DND-41 (cell line): Measurements from ENCODE around the gene AP1S3.

Experiments
- ATAC-seq: fragments of 200-7000 bp; cut with Tn5 transposase; 3 replicates; pipeline ENCODE4 v1.9.1; 2021; ENCODE audit warnings: low read depth; ENCODE audit not compliant: insufficient read depth
- DNase-seq: peaks from one replicate; pipeline ENCODE4 v3.0.0-alpha.2; 2020
- H2AFZ ChIP-seq: 2 replicates; pipeline ENCODE4 v1.6.0; 2012; ENCODE audit warnings: low read depth, low read length
- H3K27ac ChIP-seq: 2 replicates; pipeline ENCODE4 v1.5.1; 2012; ENCODE audit warnings: low read length, inconsistent platforms
- H3K27me3 ChIP-seq: fragments of 200-600 bp; sonication (generic); 2 replicates; pipeline ENCODE4 v1.6.0; 2012; ENCODE audit warnings: low read length, mild to moderate bottlenecking, inconsistent platforms; ENCODE audit not compliant: insufficient read depth, poor library complexity
- H3K36me3 ChIP-seq: 2 replicates; pipeline ENCODE4 v1.5.1; 2012; ENCODE audit warnings: low read length, inconsistent platforms; ENCODE audit not compliant: insufficient read depth
- H3K4me1 ChIP-seq: 2 replicates; pipeline ENCODE4 v1.5.1; 2012; ENCODE audit warnings: mild to moderate bottlenecking, low read length; ENCODE audit not compliant: insufficient read depth
- H3K4me2 ChIP-seq: 2 replicates; pipeline ENCODE4 v1.6.0; 2012; ENCODE audit warnings: mild to moderate bottlenecking, moderate library complexity, low read length, inconsistent platforms; ENCODE audit not compliant: insufficient read depth
- H3K4me3 ChIP-seq, 2 experiments: fragments of 200-600 bp in 1 of 2; shearing (Covaris generic) in 1 of 2; 2 replicates each; pipeline ENCODE4 v1.5.1; 2012 to 2016; ENCODE audit warnings: inconsistent platforms in 2 of 2, low read length in 2 of 2, mild to moderate bottlenecking in 2 of 2, low read depth in 1 of 2, moderate library complexity in 1 of 2
- H3K79me2 ChIP-seq: 2 replicates; pipeline ENCODE4 v1.6.0; 2012; ENCODE audit warnings: low read length, inconsistent platforms; ENCODE audit not compliant: insufficient read depth
- H3K9ac ChIP-seq: 2 replicates; pipeline ENCODE4 v1.6.0; 2012; ENCODE audit warnings: low read depth, mild to moderate bottlenecking, inconsistent platforms, low read length, moderate library complexity
- H3K9me3 ChIP-seq: 2 replicates; pipeline ENCODE4 v1.5.1; 2012; ENCODE audit warnings: low read length, moderate library complexity, mild to moderate bottlenecking, inconsistent platforms; ENCODE audit not compliant: insufficient read depth, severe bottlenecking
- H4K20me1 ChIP-seq: 2 replicates; pipeline ENCODE4 v1.6.0; 2012; ENCODE audit warnings: low read length; ENCODE audit not compliant: insufficient read depth
- EZH2 ChIP-seq: IDR thresholded peaks from 3 replicates; pipeline ENCODE4 v1.6.1; 2012; ENCODE audit warnings: borderline replicate concordance, low read depth, mild to moderate bottlenecking, moderate library complexity, low read length, inconsistent platforms; ENCODE audit not compliant: severe bottlenecking
- TF ChIP-seq, protein P1 (sequence below): IDR thresholded peaks from 2 replicates; pipeline ENCODE4 v1.5.1; 2012; ENCODE audit warnings: borderline replicate concordance, low read length, moderate library complexity, mild to moderate bottlenecking; ENCODE audit not compliant: poor library complexity, severe bottlenecking; ENCODE audit errors: extremely low read depth

Gene AP1S3

DNA sequence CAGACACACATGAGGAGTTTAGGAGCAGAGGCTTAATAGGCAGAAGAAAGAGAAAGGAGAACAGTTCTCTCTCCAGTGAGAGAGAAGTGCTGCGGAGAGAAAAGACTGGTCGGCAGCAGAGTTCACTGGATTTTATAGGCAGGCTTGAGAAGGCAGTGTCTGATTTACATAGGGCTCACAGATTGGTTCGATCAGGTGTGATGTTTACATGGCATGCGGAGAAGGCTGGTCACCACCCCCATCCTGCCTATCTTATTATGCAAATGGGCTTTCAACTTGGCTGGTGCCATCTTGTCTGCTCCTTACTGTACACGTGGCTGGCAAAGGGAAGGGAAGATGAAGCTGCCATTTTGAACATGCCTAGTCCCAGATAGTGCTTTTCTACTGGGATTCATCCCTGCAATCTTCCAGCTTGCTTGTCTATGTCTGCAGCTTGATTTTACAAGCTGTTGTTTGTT, 113.4 kb downstream of the AP1S3 start:
- ATAC-seq (no peak), DNase-seq (no peak)
- no peaks in the 10 kb centered on the region for H3K79me2 ChIP-seq
- H3K4me1 ChIP-seq: no peaks in the 10 kb centered on the region
- no peaks in the 10 kb centered on the region for H3K27me3 ChIP-seq
- H3K4me3 ChIP-seq: no peak overlapping the region
- no peak overlapping the region for H2AFZ ChIP-seq
- no peaks in the 10 kb centered on the region for H3K9me3 ChIP-seq
- no peak overlapping the region for H3K27ac ChIP-seq
- no peaks in the 10 kb centered on the region for H4K20me1 ChIP-seq
- H3K4me2 ChIP-seq: no peak overlapping the region
- no peaks in the 10 kb centered on the region for H3K36me3 ChIP-seq
- no peak overlapping the region for H3K9ac ChIP-seq
- TF ChIP-seq, protein P1, sequence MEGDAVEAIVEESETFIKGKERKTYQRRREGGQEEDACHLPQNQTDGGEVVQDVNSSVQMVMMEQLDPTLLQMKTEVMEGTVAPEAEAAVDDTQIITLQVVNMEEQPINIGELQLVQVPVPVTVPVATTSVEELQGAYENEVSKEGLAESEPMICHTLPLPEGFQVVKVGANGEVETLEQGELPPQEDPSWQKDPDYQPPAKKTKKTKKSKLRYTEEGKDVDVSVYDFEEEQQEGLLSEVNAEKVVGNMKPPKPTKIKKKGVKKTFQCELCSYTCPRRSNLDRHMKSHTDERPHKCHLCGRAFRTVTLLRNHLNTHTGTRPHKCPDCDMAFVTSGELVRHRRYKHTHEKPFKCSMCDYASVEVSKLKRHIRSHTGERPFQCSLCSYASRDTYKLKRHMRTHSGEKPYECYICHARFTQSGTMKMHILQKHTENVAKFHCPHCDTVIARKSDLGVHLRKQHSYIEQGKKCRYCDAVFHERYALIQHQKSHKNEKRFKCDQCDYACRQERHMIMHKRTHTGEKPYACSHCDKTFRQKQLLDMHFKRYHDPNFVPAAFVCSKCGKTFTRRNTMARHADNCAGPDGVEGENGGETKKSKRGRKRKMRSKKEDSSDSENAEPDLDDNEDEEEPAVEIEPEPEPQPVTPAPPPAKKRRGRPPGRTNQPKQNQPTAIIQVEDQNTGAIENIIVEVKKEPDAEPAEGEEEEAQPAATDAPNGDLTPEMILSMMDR: no peak
- no peak for TF ChIP-seq EZH2

DNA sequence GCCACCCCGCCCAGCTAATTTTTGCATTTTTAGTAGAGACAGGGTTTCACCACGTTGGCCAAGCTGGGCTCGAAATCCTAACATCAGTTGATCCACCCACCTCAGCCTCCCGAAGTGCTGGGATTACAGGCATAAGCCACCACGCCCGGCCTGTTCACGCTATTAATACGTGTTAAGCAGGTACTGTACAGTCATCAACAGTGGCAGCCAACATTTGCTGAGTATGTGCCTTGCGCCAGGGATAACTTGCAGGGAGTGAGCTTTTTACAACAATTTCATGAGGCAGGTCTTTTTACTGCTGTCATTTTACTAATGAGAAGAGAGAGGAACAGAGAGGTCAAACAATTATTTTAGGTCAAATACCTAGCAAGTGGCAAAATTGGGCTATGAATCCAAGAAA, 115.2 kb downstream of the AP1S3 start:
- Histone ChIP-seq H3K36me3 (no peaks in the 10 kb centered on the region), H3K79me2 (no peaks in the 10 kb centered on the region), H2AFZ (no peak overlapping the region), H3K9ac (no peak overlapping the region), H3K4me3 (no peak overlapping the region), H4K20me1 (no peaks in the 10 kb centered on the region), H3K9me3 (no peaks in the 10 kb centered on the region), H3K4me1 (no peaks in the 10 kb centered on the region), H3K27me3 (no peaks in the 10 kb centered on the region), H3K27ac (no peak overlapping the region), H3K4me2 (no peak overlapping the region)
- no peak for TF ChIP-seq EZH2
- TF ChIP-seq, protein P1: no peak
- DNase-seq (no peak), ATAC-seq (no peak)

DNA sequence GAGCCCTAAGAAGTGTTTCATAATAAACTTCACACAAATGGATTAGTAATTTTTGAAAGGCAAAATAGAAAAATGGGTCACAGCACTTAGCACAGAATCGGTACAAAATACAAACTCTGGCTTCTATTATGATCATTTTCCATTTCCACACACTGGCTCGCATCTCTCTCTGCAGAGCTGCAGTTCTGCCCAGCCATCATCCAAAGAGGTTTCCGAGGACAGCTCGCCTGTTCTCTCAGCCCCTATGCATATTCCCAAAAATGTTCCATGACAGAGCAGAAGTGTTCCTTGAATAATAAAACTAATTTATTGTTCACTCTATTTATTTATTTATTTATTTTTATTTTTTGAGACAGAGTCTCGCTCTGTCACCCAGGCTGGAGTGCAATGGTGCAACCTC, 115.6 kb downstream of the AP1S3 start:
- Histone ChIP-seq H3K27me3 (no peaks in the 10 kb centered on the region), H3K27ac (no peak overlapping the region), H3K36me3 (no peaks in the 10 kb centered on the region), H3K4me2 (no peak overlapping the region), H3K4me3 (no peak overlapping the region), H3K79me2 (no peaks in the 10 kb centered on the region), H4K20me1 (no peaks in the 10 kb centered on the region), H2AFZ (no peak overlapping the region), H3K4me1 (no peaks in the 10 kb centered on the region), H3K9me3 (peaks cover under 1% of the 10 kb centered on the region), H3K9ac (no peak overlapping the region)
- TF ChIP-seq, protein P1: no peak
- no peak for TF ChIP-seq EZH2
- DNase-seq (no peak), ATAC-seq (no peak)

DNA sequence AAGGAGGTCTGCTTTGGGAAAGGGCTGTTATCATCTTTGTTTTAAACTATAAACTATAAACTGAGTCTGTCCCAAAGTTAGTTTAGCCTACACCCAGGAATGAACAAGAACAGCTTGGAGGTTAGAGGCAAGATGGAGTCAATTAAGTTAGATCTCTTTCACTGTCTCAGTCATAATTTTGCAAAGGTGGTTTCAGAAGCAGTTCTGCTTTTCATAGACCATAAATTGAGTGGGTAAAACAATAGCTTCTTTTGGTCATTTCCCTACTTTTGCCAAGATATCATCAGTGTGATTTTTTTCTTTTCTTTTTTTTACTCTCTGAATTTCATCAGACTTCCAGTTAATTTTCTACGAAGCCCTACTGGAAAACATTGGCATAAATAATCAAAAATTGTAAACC, 117.0 kb downstream of the AP1S3 start:
- no peak overlapping the region for H3K4me2 ChIP-seq
- no peak overlapping the region for H3K27ac ChIP-seq
- H4K20me1 ChIP-seq: no peaks in the 10 kb centered on the region
- no peaks in the 10 kb centered on the region for H3K4me1 ChIP-seq
- no peak for DNase-seq
- H3K9ac ChIP-seq: no peak overlapping the region
- H3K9me3 ChIP-seq: peaks cover 4% of the 10 kb centered on the region
- no peak overlapping the region for H2AFZ ChIP-seq
- H3K4me3 ChIP-seq: no peak overlapping the region
- ATAC-seq: no peak
- H3K79me2 ChIP-seq: no peaks in the 10 kb centered on the region
- H3K36me3 ChIP-seq: no peaks in the 10 kb centered on the region
- TF ChIP-seq, protein P1: no peak
- TF ChIP-seq EZH2: no peak
- no peaks in the 10 kb centered on the region for H3K27me3 ChIP-seq
